Hippocampal formation (tissue), 2 donors: Measurements from ENCODE around the gene GPC5.
"Not testable (repeated sequence)": the region's sequence is repeated elsewhere in the genome, so short reads cannot be mapped to it uniquely, and the experiment has no call there.

Experiments
- DNase-seq, 2 donors: peaks; one replicate each; lab custom pipeline; 2025; lab: John Stamatoyannopoulos, UW

Gene GPC5

DNA sequence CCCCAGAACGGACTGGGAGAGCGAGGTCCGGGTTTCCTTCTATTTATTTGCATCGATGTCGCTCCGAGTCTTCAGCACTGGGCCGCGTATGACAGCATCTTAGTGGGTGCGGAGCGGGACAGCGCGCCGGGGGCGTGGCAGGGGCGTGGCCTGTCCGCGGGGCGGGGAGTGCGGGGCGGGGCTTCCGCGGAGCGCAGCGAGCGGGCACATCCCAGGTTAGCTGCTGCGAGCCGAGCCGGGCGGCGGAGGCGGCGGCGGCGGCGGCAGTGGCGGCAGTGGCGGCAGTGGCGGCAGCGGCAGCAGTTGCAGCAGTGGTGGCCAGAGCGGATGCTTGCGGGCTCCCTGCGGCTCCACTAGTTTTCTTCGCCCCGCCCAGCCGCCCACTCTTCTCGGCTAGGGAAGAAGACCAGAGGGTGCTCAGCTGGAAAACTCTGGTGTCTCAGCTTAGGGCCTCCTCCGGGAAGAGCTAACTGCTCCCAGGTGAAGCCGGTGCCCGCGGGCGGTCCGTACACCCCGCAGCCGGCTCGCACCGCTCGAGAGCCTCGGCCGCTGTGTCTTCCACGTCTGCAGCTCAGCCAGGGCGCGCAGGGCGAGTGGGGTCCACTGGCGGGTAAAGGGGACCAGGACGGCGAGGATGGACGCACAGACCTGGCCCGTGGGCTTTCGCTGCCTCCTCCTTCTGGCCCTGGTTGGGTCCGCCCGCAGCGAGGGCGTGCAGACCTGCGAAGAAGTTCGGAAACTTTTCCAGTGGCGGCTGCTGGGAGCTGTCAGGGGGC lies at the start of gene GPC5:
GPC5 (plus strand) TSS at position 209 of the 776 bp plus-strand sequence.
- peak; percentile 61 to 83 for DNase-seq

- peak; percentile 86 to 89 for DNase-seq
Observed at GRCh38 chr13:91348906-91349435, 49.5 kb upstream of the GPC5 start.

GRCh38 chr13:91349992-91350911 lies 48.2 kb upstream of the GPC5 start:
- DNase-seq: no peak

DNA sequence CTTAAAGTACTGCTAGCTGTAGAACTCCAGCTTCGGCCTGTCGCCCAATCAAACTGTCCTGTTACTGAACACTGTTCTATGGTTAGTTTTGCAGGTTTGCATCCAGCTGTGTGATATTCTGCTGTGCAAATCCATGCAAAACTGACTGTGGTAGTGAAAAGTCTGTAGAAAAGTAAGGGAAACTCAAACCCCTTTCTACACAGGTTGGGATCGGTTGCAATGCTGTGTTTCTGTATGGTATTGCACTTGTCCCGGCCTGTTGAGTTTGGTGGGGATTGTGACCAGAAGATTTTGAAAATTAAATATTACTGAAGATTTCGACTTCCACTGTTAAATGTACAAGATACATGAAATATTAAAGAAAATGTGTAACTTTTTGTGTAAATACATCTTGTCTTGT lies 47.3 kb upstream of the GPC5 start:
- no peak for DNase-seq

DNA sequence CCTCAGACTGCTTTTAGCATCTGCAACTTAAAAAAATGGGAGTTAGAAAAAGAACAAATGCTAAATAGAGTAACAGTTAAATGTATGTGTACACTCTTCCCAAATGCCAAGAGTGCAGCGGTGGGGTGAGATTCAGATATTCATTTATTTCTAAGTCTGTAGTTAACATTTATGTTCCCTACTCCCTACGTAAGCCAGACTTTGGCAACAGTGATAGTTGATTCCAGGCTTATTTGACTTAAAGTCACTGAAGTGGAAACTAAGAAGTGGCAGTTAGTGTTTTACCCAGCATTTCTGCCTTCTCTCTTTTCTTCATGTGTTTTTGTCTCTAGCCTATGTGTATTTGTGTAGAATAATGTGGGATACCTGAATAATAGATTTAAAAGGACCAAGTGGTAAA lies 46.4 kb upstream of the GPC5 start:
- DNase-seq: no peak

DNA sequence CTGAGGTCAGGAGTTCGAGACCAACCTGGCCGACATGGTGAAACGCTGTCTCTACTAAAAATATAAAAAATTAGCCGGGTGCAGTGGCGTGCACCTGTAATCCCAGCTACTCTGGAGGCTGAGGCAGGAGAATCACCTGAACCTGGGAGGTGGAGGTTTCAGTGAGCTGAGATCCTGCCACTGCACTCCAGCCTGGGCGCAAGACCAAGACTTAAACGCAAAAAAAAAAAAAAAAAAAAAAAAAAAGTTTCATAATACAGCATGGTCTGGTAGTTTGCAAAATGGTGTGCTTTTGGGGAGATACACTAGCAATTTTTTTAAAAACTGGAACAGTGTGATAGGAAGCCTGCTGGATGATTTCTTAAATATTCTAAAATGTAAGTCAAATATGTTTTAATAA lies 45.5 kb upstream of the GPC5 start:
- DNase-seq: not testable (repeated sequence)

- no peak for DNase-seq
Observed at GRCh38 chr13:91353494-91353893, 44.9 kb upstream of the GPC5 start.

DNA sequence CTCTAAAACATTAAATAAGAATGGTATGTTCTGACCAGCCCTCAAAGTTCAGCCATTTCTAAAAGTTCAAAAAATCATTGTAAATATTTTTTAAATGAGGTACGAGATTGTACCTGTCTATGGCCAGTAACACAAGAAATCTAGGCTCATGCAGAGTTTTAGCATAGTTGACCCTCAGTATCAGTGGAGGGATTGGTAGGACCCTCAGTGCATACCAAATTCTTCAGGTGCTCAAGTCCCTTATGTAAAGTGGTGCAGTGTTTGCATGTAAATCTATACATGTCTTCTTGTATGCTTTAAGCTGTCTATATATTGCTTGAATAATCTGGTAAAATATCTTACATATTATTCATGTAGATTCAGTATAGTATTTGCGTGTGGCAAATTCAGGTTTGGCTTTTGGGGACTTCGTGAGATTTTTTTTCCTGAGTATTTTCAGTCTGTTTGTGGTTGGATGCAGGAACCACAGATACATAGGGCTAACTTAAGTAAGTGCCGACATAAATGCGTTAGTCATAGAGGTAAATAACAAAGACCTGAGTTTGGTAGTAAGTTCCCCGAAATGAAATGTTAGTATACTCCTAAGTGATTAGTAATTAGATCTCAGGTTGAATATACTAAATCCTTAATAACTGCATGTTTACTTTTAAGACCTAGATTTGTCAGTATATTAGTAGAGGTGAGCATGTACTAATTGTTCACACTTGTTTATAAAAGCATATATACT lies 43.2 kb upstream of the GPC5 start:
- DNase-seq: no peak

DNA sequence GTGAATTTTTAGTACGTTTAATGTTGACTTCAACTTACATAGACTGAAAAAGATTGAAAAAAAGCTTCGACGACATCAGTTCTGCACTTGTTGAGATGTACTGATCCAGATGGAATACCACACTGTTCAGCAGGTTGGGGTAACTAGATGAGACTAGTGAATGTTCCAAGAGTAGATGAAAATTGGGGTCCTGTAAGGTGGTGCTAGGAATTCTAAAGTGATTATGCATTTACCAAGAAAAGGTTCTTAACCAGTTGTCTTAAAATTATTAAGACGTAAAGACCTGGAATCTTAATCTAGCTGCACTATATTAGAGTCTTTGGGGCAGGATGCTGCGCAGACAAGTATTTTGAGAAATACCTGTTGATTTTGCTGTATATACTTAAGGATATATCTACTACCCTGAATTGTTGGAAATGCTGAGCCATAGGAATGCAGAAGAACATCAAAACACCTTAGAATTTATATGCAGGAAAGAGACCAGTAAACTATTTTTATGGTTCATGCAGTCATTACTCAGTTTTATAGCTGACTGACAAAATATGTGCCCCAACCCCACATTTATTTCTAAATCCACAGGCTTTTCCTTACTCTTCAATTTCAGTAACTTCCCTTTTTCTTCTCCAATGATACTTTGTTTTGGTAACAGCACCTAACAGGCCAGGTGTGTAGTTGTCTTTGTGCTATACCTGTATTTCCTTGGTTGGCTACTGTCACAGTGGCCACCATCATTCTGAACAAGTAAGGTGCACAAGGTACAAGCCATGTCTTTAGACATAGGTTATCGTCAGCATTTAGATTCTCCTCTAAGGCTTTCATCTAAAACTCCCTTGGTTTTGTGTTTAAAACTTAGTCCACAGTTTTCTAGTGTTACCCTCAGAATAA lies 42.4 kb upstream of the GPC5 start:
- DNase-seq: no peak

DNA sequence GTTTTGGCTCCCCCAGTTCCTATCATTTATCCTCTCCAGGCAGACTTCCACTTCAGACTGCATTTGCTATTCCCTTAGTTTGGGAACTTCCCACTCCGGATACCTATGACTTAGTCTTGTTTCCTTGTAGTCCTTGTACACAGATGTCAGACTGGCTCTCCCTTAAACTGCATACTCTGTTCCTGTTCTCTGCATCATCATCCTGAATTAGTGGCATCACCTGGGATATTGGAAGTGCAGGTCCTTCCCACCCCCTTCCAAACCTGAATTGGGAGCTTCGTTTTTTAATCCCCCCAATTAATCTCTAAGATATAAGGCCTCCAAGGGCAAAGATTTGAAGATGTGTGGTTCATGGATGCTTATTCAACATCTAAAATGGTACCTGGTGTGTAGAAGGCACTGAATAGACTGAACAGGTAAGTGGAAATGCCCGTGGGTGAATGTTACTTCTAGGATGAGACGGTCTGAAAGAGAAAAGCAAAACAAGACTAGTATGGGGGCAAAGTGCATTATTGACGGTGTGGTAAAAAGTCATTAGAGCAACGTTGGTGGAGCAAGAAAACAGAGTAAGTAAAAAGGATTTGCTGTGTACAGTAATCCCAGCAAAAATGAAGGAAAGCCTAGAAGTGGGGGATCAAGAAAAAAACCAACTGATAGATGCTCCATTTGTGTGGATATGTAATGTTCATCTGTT lies 41.4 kb upstream of the GPC5 start:
- DNase-seq: no peak

DNA sequence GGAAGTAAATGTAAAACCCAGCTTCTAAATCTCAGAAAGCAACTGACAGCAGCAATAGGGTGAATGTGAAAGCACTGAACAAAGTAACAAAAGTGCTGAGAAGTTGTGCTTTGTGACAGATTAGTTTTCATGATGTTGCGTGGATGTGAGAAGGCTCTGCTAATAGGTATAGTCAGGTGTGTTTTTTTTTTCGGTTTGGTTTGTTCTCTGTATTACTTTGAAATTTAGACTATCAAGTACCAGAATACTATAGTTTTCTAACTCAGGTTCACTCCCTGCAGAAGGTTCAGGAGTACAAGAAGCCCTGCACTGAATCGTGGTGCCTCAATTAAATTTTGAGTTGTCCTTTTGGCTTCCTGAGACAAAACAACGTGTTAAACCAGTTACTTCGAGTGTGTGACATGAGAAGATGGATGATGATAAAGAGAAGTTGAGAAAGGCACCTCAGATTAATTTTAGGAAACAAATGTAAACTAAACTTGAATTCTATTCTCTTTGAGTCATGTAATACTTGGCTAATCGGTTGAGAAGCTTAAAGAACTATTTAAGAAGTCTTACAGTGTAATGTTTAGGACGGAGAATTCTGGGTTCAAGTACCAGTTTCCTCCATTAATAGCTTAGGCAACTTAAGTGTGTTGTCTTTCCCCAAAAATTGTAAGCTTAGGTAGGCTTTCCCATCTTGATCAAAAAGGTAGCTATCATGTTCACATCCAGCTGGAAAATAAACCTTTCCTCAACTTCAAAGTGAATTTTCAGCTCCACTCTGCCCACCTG lies 40.6 kb upstream of the GPC5 start:
- no peak for DNase-seq

DNA sequence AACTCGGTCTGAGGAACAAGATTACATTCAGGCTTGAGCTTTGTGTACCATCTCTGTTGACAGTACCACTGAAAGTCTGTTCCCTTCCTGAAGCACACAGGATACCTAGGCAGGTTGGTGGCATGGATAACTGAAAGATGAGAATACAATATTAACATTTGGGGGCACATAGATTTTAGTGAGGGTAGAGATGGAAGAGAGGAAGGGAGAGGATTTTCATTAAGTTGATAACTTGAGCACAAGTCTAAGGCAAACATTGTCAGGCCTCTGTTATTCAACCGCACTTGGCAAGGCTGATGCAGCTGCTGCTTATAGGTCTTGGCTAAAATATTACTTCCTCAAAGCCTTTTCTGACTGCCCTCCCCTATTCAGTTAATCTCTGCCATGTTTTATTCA lies 40.0 kb upstream of the GPC5 start:
- DNase-seq: no peak

DNA sequence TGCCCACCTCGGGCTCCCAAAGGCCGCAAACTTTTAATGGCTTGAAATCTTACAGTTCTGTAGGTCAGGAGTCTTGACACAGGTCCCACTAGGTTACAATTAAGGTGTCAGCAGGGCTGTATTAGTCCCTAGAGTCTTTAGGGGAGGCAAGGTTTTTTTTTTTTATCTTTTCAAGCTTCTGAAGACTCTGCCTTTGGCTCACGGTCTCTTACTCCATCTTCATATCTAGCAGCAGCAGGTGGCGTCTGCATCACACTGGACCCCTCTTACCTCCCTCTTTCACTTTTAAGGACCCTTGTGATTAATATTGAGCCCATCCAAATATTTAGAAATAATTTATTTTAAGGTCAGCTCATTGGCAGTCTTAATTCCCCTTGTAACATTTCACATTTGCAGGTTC lies 39.3 kb upstream of the GPC5 start:
- DNase-seq: no peak

DNA sequence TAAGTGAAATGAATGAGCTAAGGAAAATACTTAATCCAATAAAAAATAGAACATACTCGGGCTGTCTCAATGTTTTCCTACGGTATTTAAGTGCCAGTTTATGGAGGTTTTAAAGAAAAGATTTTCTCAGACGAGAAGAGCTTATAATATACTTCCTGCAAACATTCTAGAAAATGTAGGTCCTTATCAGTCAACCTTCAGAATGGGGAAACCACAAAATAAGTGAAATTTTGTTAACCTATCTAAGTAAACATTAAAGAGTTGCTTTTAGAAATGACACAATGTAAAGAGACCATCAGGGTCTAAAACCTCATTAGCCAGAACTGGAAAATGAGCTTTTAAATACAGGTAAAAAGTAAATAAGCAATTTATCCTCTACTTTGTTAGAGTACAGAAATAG lies 38.8 kb upstream of the GPC5 start:
- no peak for DNase-seq

- no peak for DNase-seq
Observed at GRCh38 chr13:91360246-91360751, 38.1 kb upstream of the GPC5 start.

DNA sequence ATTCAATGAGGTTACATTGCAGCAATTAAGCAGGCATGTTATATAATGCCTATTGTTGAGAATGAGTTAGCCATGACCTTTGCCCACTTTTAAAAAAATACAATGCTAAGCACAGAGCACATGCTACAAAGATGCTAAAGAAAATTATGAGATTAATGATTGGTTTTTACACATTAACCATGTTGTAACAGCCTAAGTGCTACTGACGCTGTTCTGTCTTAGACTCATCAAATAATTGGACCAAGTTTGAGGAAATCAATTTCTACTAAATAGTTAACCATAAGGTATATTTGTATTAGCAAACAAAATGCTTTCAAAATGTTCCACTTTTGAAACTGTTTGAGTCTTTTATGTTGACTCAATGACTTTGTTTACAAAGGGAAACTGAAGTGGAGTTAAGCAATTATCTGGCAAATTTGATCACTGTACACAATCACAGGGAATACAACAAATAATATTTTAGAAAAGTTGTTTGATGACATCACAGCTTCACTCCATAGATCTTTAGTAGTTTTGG lies 36.6 kb upstream of the GPC5 start:
- no peak for DNase-seq

- no peak for DNase-seq
Observed at GRCh38 chr13:91362908-91363307, 35.5 kb upstream of the GPC5 start.

DNA sequence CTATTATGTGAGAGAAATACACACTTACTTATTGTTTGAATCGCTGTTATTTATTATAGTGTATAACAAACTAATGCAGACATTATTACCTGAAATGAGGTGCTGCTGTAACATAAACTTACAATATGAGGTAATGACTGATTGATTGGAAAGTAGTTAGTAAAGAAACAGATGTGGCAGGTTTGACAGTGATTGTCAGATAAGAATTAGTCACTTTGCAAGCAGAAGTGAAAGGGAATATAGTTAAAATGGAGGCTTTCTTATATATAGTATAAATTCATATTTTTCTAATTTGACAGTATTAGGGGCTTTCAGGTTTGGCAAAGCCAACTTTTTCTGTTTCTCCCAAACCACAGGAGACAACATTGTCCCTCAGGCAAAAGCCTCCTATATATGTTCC lies 30.3 kb upstream of the GPC5 start:
- DNase-seq: no peak
